ENCODE measurements around the gene GBP1. TPM values are rescaled to one million over a fixed set of nuclear protein-coding genes. Genes with fewer than 3 reads are reported as not detected.

Gene GBP1
- total and polyA plus RNA-seq, 2 of the 4 experiments (the other 2 are of a cell fraction) = 39.3 to 118 TPM

DNA sequence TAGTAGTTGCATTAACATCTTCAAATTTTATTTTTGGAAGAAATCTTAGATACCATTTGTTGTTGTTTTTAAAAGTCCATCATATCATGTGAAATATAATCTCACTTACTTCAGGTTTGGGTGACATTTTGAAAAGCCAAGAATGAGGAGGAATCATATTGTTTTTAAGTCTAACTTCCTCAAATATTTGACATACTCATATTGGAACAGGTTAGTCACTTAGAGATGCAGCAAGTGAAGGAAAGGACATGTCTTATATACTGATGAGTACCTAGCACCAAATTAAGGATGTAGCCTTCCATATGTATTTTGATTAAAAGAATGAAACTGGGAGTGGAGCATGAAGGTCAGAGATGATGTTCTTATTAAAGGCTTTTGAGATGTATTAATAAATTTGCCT lies 37.0 kb upstream of the GBP1 start:
- CTCF ChIA-PET = no interaction called here
- H3K9me1 ChIP-seq (ENCODE audit: insufficient read depth, low read length) = no peaks in the 10 kb centered on the region
- in situ Hi-C loops (cut with MboI; ENCODE audit: low sequenced_read_pairs) (no loop called here), dilution Hi-C loops (cut with HindIII; ENCODE audit: low sequenced_read_pairs, unreplicated experiment) (no loop called here), intact Hi-C loops (cut with micrococcal nuclease) (no loop called here)
- H2BK20ac ChIP-seq (ENCODE audit: low read depth, low read length) = no peak overlapping the region
- H3K27me3 ChIP-seq (ENCODE audit: control insufficient read depth, insufficient read depth, low read length) = no peaks in the 10 kb centered on the region
- H2BK120ac ChIP-seq (ENCODE audit: low read depth, low read length) = no peak overlapping the region
- no peak overlapping the region for H2BK5ac ChIP-seq (ENCODE audit: low read depth, low read length, poor library complexity, severe bottlenecking)
- no peak for ATAC-seq (ENCODE audit: low read depth)
- no peaks in the 10 kb centered on the region for H3K4me1 ChIP-seq (ENCODE audit: control insufficient read depth, insufficient read depth, low read length)
- no peak overlapping the region for H4K91ac ChIP-seq (ENCODE audit: insufficient read depth, low read depth, low read length)
- no peak overlapping the region for H3K27ac ChIP-seq (ENCODE audit: insufficient read depth, low read length)
- no peak overlapping the region for H3K18ac ChIP-seq (ENCODE audit: low read depth, low read length)
- no peak overlapping the region for H2AFZ ChIP-seq (replicated peaks; ENCODE audit: low read length, poor library complexity)
- H3K23ac ChIP-seq (ENCODE audit: low read depth, low read length) = no peak overlapping the region
- no peak overlapping the region for H2AK9ac ChIP-seq (replicated peaks; ENCODE audit: low read depth, low read length, poor library complexity)
- no peak overlapping the region for H3K56ac ChIP-seq (ENCODE audit: extremely low read depth, insufficient read depth, low read length)
- H2BK15ac ChIP-seq (ENCODE audit: low read depth, low read length) = no peak overlapping the region
- no peak overlapping the region for H3K14ac ChIP-seq (replicated peaks; ENCODE audit: low read depth, low read length)
- H2AK5ac ChIP-seq (ENCODE audit: low read depth, low read length) = no peak overlapping the region
- H3K79me1 ChIP-seq (ENCODE audit: low read depth in 1 of 2, low read length in 2 of 2) = no peaks in the 10 kb centered on the region
- no TSS peak for BruUV-seq (replicated peaks)
- POLR2A ChIA-PET (ENCODE audit: unreplicated experiment) = no interaction called here
- DNase-seq = no peak
- H3K4me2 ChIP-seq (ENCODE audit: low read depth, low read length) = no peak overlapping the region
- no peak overlapping the region for H4K8ac ChIP-seq (ENCODE audit: low read depth in 2 of 2, low read length in 2 of 2)
- H4K20me1 ChIP-seq (ENCODE audit: insufficient read depth, low read length) = no peaks in the 10 kb centered on the region
- H3K9ac ChIP-seq (ENCODE audit: low read depth, low read length) = no peak overlapping the region
- H3K4me3 ChIP-seq (ENCODE audit: insufficient read depth, low read depth, low read length) = no peak overlapping the region
- peaks cover 4% of the 10 kb centered on the region; the same call in 1 of the 2 replicates for H3K36me3 ChIP-seq (ENCODE audit: control insufficient read depth, insufficient read depth, low read length)
- no peak overlapping the region for H3K4ac ChIP-seq (ENCODE audit: low read depth, low read length)
- no peak overlapping the region for H4K5ac ChIP-seq (ENCODE audit: low read depth, low read length)
- no peak for TF ChIP-seq RCOR1 (IDR thresholded peaks at IDR 0.05; ENCODE audit: insufficient replicate concordance, low read length)
- TF ChIP-seq MXI1 (IDR thresholded peaks at IDR 0.05; ENCODE audit: borderline replicate concordance, low read depth, low read length) = no peak
- no peak for TF ChIP-seq POLR2A (IDR thresholded peaks at IDR 0.05; ENCODE audit: low read depth, low read length)
- TF ChIP-seq NFE2L2 (IDR thresholded peaks at IDR 0.05; ENCODE audit: low read depth, low read length) = no peak
- no peak for TF ChIP-seq SMC3 (IDR thresholded peaks at IDR 0.05; ENCODE audit: low read depth, low read length)
- no peak for TF ChIP-seq MAZ (IDR thresholded peaks at IDR 0.05; ENCODE audit: borderline replicate concordance, low read depth, low read length)
- TF ChIP-seq ELK1 (IDR thresholded peaks at IDR 0.05; ENCODE audit: borderline replicate concordance, low read depth, low read length) = no peak
- no peaks in the 10 kb centered on the region for H3K9me3 ChIP-seq (ENCODE audit: control insufficient read depth, insufficient read depth, low read length)

All from IMR-90 (cell line).